DMS53 treated with DMSO at 0.1 percent for 48 hours (cell line): ENCODE results near the gene ZNF414.

Experiments
- DNase-seq: peaks from one replicate; lab custom pipeline; 2025; ENCODE audit not compliant: unreplicated experiment; lab: John Stamatoyannopoulos, UW

The ZNF414 gene

DNA sequence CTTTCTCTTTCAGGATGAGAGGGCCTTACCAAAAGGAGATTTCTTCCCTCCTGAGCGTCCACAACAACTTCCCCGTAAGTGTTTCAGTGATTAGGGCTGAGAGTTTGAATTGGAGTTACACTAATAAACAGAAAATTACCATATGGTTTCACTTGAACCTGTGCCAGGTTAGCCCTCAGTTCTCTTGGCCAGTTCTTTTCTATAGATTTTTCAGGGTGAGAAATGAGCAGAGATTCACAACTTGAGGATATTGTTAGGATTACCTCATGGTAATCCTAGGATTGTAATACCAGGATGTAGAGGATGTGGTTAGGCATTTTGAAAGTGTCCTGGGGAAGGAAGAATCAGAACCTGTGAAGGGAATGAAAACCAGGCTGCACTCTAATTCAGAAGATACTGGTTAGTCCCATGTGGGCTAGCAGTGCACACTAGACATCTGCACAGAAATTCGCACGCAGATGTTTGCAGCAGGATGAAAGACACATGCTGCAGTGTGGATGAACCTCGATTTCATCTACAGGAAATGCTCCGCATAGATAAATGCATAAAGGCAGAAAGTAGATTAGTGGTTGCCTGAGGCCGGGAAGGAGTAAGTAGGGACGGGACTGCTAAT is 45.1 kb downstream of the ZNF414 start:
- no peak for DNase-seq

DNA sequence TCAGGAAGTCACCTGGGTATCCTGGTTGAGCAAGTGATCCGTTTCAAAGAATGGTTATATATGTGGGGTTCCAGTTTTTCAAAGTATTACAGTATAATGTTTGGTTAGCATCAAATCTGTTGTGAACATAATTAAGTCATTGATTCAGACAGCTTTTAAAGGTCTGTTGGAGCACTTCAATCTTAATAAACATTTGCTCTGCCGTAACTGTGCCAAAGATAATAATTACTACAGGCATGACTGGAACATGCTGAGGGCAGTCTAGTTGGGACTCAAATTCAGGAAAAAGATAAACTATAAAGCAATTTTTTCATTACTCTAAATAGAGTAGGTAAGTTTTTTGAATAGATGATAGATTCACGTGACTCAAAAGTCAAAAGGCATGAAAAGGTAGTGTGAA is 45.8 kb downstream of the ZNF414 start:
- no peak for DNase-seq

DNA sequence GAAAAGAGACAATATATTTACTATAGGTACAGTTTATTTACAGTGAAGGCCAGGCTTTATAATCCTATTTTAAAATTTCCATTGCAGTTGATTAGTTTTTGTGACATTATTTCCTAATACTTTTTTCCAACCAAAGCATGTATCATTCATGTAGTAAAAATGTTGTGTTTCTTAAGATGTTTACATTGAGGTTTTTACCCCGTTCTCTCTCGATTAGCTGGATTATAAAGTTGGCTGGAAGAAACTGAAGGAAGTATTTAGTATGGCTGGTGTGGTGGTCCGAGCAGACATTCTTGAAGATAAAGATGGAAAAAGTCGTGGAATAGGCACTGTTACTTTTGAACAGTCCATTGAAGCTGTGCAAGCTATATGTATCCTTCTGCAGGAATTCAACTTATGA is 47.9 kb downstream of the ZNF414 start:
- no peak for DNase-seq

DNA sequence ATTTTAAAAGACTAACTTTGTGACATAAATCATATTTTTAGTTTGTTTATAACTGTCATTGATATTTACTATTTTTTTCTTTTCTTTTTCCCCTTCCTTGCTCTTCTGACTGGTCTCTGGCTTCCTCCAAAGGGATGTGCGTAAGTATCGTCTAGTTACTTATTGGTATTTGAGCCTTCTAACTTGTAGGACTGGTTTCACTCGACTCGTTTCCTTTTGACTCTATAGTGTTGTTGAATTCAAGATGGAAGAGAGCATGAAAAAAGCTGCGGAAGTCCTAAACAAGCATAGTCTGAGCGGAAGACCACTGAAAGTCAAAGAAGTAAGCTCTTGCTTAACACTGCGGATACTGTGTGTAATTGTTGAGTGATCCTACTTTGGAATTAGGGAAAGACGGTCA is 50.6 kb downstream of the ZNF414 start:
- DNase-seq = no peak

DNA sequence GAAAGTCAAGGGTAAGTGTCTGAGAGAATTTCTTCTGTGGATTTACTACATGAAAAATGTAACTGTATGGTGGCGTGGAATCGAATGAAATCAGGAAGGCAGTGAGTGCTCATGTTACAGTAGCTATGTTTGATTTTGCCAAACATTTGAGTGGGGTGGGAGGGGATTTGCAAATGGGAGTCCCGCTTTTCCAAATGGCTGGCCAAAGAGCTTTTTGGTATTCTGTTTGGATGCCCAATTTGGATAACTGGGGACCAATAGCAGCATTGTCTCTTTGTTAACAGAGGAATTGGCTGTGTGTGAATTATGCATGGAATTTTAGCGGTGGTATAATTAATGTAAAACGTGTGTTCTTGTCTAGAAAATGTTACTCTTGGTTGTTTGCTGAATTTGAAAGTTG is 51.4 kb downstream of the ZNF414 start:
- no peak for DNase-seq

DNA sequence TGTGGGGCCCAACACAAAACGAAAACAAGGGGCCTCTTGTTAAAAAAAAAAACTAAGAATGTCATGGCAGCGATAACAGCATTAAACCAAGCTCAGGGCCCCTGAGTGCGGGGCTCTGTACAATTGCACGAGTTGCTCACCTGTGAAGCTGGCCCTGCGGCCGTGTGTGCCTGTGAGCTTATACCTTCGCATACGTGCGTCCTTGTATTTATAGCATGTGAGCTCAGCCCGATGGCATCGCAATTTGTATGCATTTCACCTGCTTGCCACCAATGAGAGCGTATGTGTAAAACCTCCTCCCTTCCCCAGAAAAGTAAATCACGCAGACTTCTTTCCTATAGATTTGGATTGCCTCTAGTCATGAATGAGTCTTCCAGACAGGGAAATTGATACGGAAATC is 52.1 kb downstream of the ZNF414 start:
- no peak for DNase-seq

GRCh38 chr19:8461376-8461775 is 52.6 kb downstream of the ZNF414 start:
- DNase-seq = no peak

GRCh38 chr19:8460516-8461298 is 53.3 kb downstream of the ZNF414 start:
- no peak for DNase-seq
